Activated T-helper 1 cell treated with Interleukin-2 at 50 U/mL for 16 hours (primary cell): ENCODE measurements around the gene FBXW5.
A peak's percentile ranks its signal among the peaks of the same experiment; 100 is the strongest.

Source experiments
- DNase-seq: peaks from one replicate; pipeline ENCODE4 v3.0.0-alpha.2; 2020; ENCODE audit warnings: low read depth

Gene FBXW5

GRCh38 chr9:136906266-136906665 lies 38.3 kb downstream of the FBXW5 start:
- no peak for DNase-seq

DNA sequence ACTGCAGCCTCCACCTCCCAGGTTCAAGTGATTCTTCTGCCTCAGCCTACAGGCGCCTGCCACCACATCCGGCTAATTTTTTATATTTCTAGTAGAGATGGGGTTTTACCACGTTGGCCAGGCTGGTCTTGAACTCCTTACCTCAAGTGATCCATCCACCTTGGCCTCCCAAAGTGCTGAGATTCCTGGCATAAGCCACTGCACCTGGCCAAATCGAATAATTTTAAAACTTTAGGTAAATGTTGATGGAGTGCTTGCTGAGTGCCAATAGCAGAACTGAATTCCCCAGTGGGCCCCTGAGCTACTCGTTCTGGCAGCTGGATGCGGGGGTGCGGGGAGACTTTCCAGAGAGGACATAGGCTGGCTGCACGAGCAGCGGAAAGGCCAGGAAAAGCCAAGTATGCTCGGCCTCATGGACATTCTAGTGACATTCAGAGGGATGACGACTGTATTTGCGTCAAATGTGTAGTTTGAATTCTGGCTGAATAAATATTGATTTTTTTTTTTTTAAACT lies 41.4 kb downstream of the FBXW5 start:
- DNase-seq, result no peak

DNA sequence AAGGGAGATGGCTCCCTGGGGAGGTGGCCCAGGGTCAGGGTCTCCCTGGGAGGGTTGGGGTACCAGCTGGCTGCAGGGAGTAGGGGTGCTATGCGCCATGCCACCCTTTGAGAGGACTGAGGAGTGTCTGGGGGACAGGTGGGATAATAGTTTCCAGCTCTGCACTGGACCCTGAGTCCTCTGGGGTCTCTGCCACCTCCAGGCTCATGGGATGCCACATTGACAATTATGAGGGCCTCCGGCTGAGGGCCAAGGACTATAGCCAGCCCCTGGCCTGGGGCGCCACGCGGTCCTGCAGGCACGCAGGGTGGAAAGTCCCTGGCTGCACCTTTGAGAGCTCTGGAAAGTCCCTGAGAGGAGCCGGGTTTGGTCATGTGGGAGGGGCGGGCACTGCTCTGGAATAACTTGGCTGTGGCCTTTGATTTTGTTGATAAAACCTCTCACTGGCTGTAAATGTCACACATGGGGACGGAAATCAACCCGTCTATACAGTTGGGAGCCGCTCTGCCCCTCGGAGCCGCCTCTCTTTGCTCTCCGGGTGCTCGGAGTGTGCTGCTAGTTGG lies 42.2 kb downstream of the FBXW5 start:
- peak; percentile 60 for DNase-seq

GRCh38 chr9:136901516-136902258 lies 42.9 kb downstream of the FBXW5 start:
- peak; percentile 26 for DNase-seq

DNA sequence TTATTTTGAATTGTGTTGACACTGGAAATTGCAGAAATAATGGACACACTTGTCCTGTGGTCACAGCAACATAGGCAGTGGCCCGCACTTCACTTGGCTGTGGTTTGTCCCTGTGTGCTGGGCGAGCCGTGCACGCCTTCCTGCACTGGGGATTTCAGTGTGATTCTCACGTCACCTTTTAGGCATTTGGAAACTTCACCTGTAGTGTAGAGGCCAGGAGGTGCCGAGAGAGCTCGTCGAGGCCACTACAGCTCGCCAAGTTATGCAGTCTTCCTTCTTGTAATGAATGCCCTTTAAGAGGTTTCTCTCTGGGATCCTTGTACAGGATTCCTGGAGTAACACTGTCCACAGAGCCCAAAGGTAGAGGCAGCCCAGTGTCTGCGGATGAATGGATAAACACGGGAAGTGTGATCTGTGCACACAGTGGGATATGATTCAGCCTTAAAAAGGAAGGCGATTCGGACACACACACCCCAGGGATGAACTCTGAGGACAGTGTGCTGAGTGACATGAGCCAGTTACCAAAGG lies 43.5 kb downstream of the FBXW5 start:
- no peak for DNase-seq

- DNase-seq, result no peak
Measured at GRCh38 chr9:136900556-136900955, 44.0 kb downstream of the FBXW5 start.

DNA sequence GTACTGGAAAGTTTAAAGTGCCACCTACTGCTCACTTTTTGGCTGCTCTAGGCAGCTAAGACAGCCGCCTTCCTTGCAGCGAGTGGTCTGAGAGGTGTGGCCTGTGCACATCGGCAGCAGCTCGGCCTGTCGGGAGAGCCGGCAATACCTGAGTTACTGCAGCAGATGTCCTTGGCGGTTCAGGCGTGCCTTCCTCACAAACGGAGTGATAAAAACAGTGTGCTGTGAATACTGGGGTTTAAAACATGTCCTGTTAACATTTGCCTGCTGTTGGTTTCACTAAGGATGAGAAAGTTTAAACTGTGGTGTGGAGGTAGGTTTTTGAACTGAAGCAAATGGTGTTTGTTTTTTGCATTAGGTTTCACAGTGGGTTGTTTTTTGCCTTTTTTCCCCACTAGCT lies 45.3 kb downstream of the FBXW5 start:
- no peak for DNase-seq

GRCh38 chr9:136898483-136899100 lies 45.9 kb downstream of the FBXW5 start:
- DNase-seq, result no peak

DNA sequence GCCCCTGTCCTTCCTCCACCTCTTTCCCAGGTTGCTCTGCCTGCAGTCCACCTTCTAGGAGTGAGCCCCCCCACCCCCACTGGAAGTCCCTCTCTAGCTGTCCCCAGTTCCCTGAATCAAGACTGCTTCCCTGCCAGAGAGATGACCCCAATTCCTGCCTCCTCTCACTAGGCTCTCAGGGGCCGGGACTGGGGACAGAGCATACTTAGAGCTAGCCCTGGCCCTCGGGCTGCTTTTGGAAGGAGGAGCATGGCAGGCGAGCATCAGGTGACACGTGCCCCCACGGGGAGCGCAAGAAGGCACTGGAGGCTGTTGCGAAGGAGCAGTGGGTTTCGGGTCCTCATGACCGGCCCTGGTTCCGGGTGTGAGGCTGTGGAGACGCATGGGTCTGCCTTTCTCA lies 48.5 kb downstream of the FBXW5 start:
- no peak for DNase-seq

- DNase-seq, result no peak
Measured at GRCh38 chr9:136890661-136891060, 53.9 kb downstream of the FBXW5 start.
